ENCODE measurements around the gene TMEM255B. TPM values are rescaled to one million over a fixed set of nuclear protein-coding genes. Genes with fewer than 3 reads are reported as not detected.
A peak's percentile ranks its signal among the peaks of the same experiment; 100 is the strongest.

The TMEM255B gene
- total and polyA plus RNA-seq, 9 of the 15 experiments (the other 6 are each of a cell fraction or from before 2014, with no cell fraction given), result 0.01 to 0.75 (median 0.23) TPM

GRCh38 chr13:113816946-113817859, 58.2 kb downstream of the TMEM255B start:
- FAIRE-seq (peak; percentile 23), ATAC-seq (peak; percentile 79), DNase-seq (ENCODE audit: extremely low read depth in 1 of 4, low spot score in 3 of 4) (peak; percentile 52 to 69 (median 62))
- Histone ChIP-seq H3K27ac (ENCODE audit: extremely low read depth, low read depth, low read length) (no peak overlapping the region), H3K9ac (ENCODE audit: insufficient read depth in 1 of 2, low read depth in 2 of 2, low read length in 2 of 2) (no peak overlapping the region), H3K36me3 (ENCODE audit: control insufficient read depth, insufficient read depth, low read length) (no peaks in the 10 kb centered on the region), H3K4me1 (replicated peaks in 1 of 2; ENCODE audit: control insufficient read depth in 2 of 2, insufficient read depth in 2 of 2, low read length in 2 of 2) (peaks cover 0 to 48% of the 10 kb centered on the region in 2 experiments; a peak in 2 of 5 replicates), H3K9me3 (replicated peaks; ENCODE audit: control insufficient read depth, insufficient read depth, low read depth, low read length) (0 out of 2 replicates have a peak, but pooled peaks cover 2% of the 10 kb centered on the region), H2AFZ (ENCODE audit: low read depth, low read length) (no peak overlapping the region), H3K27me3 (ENCODE audit: control insufficient read depth in 2 of 2, insufficient read depth in 2 of 2, low read length in 2 of 2) (peaks cover 0 to 11% of the 10 kb centered on the region in 2 experiments; a peak in 2 of 5 replicates), H4K20me1 (replicated peaks; ENCODE audit: control insufficient read depth, insufficient read depth, low read length) (no peaks in the 10 kb centered on the region), H3K4me3 (no peak overlapping the region), H3K4me2 (ENCODE audit: insufficient read depth, low read length) (no peak overlapping the region), H3K9me1 (ENCODE audit: control insufficient read depth, insufficient read depth, low read length) (no peaks in the 10 kb centered on the region), H3K79me2 (ENCODE audit: control insufficient read depth, insufficient read depth, low read length) (no peaks in the 10 kb centered on the region)
- POLR2A ChIA-PET, result no interaction called here
- intact Hi-C loops (cut with micrococcal nuclease), result loop anchor here (5.0 kb wide), 3 partner anchors 85 to 410 kb away; no protein-coding TSS in a partner anchor
- CTCF ChIA-PET (ENCODE audit: low intra/inter-chr PET ratio), result interaction anchor here (0.6 to 0.8 kb wide), 2 partner anchors 88 to 130 kb away, joined by 3 to 4 read pairs; no protein-coding TSS in a partner anchor
- in situ Hi-C loops (cut with MboI), result no loop called here
- BruUV-seq (replicated peaks), result no TSS peak
- 26% methylated on average over 12 of the region's 24 CpGs for WGBS (ENCODE audit: insufficient coverage, low coverage, missing lambda C conversion rate)
- TF ChIP-seq, protein P1, sequence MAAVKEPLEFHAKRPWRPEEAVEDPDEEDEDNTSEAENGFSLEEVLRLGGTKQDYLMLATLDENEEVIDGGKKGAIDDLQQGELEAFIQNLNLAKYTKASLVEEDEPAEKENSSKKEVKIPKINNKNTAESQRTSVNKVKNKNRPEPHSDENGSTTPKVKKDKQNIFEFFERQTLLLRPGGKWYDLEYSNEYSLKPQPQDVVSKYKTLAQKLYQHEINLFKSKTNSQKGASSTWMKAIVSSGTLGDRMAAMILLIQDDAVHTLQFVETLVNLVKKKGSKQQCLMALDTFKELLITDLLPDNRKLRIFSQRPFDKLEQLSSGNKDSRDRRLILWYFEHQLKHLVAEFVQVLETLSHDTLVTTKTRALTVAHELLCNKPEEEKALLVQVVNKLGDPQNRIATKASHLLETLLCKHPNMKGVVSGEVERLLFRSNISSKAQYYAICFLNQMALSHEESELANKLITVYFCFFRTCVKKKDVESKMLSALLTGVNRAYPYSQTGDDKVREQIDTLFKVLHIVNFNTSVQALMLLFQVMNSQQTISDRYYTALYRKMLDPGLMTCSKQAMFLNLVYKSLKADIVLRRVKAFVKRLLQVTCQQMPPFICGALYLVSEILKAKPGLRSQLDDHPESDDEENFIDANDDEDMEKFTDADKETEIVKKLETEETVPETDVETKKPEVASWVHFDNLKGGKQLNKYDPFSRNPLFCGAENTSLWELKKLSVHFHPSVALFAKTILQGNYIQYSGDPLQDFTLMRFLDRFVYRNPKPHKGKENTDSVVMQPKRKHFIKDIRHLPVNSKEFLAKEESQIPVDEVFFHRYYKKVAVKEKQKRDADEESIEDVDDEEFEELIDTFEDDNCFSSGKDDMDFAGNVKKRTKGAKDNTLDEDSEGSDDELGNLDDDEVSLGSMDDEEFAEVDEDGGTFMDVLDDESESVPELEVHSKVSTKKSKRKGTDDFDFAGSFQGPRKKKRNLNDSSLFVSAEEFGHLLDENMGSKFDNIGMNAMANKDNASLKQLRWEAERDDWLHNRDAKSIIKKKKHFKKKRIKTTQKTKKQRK (IDR thresholded peaks at IDR 0.05; ENCODE audit: borderline replicate concordance, low read depth, low read length), result no peak
- TF ChIP-seq SMC3 (conservative IDR thresholded peaks at IDR 0.05; ENCODE audit: insufficient read depth, low read depth, low read length), result peak; percentile 58
- TF ChIP-seq HMBOX1 (IDR thresholded peaks at IDR 0.05), result no peak
- no peak for TF ChIP-seq CHD4 (IDR thresholded peaks at IDR 0.05; ENCODE audit: insufficient read depth, insufficient replicate concordance, low read depth, low read length, poor library complexity, severe bottlenecking)
- no peak for TF ChIP-seq NCOA2 (IDR thresholded peaks at IDR 0.05; ENCODE audit: partially characterized antibody in 2 of 2)
- no peak for TF ChIP-seq ZNF408 (CRISPR knock-in tag; IDR thresholded peaks at IDR 0.05; ENCODE audit: low read depth)
- no peak for TF ChIP-seq ZNF551 (CRISPR knock-in tag; IDR thresholded peaks at IDR 0.05)
- TF ChIP-seq HEY1 (CRISPR knock-in tag; IDR thresholded peaks at IDR 0.05; ENCODE audit: borderline replicate concordance), result no peak
- TF ChIP-seq SAP30 (IDR thresholded peaks at IDR 0.05; ENCODE audit: borderline replicate concordance, insufficient read depth, low read depth, low read length, poor library complexity, severe bottlenecking), result no peak
- no peak for TF ChIP-seq NR2C2 (CRISPR knock-in tag; IDR thresholded peaks at IDR 0.05)
- TF ChIP-seq NR2C2 (tag; IDR thresholded peaks at IDR 0.05), result no peak
- TF ChIP-seq, protein P2, sequence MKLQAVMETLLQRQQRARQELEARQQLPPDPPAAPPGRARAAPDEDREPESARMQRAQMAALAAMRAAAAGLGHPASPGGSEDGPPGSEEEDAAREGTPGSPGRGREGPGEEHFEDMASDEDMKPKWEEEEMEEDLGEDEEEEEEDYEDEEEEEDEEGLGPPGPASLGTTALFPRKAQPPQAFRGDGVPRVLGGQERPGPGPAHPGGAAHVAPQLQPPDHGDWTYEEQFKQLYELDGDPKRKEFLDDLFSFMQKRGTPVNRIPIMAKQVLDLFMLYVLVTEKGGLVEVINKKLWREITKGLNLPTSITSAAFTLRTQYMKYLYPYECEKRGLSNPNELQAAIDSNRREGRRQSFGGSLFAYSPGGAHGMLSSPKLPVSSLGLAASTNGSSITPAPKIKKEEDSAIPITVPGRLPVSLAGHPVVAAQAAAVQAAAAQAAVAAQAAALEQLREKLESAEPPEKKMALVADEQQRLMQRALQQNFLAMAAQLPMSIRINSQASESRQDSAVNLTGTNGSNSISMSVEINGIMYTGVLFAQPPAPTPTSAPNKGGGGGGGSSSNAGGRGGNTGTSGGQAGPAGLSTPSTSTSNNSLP (IDR thresholded peaks at IDR 0.05; ENCODE audit: borderline replicate concordance, low read depth, low read length), result no peak
